LNCAP (cell line): ENCODE data around the gene HERC5.

Experiments
- CTCF ChIP-seq: fragments of 450-650 bp; IDR thresholded peaks from 2 replicates; pipeline ENCODE4 v1.5.1; 2017; ENCODE audit warnings: mild to moderate bottlenecking

HERC5 gene

DNA sequence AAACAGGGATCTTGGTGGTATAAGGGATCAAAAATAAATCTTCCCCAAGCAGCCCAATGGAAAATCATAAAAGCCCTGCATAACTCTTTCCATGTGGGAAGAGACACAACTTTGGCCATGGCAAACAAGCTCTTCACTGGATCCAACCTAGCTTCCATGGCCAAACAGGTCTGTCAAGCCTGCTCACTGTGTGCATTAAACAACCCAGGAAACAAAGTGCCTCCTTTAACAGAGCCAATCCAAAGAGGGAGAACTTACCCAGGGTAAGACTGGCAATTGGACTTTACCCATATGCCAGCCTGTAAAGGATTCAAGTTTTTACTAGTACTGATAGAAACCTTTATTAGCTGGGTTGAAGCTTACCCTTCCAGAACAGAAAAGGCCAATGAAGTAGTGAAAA, 7.6 kb upstream of the HERC5 start:
- TF ChIP-seq CTCF, result no peak

- no peak for TF ChIP-seq CTCF
These were observed 5.7 kb upstream of the HERC5 start for GRCh38 chr4:88451205-88451604.

- TF ChIP-seq CTCF, result no peak
These were observed 4.0 kb upstream of the HERC5 start for GRCh38 chr4:88452912-88453311.

- TF ChIP-seq CTCF, result no peak
These were observed 586 bp downstream of the HERC5 start for GRCh38 chr4:88457307-88458103.

DNA sequence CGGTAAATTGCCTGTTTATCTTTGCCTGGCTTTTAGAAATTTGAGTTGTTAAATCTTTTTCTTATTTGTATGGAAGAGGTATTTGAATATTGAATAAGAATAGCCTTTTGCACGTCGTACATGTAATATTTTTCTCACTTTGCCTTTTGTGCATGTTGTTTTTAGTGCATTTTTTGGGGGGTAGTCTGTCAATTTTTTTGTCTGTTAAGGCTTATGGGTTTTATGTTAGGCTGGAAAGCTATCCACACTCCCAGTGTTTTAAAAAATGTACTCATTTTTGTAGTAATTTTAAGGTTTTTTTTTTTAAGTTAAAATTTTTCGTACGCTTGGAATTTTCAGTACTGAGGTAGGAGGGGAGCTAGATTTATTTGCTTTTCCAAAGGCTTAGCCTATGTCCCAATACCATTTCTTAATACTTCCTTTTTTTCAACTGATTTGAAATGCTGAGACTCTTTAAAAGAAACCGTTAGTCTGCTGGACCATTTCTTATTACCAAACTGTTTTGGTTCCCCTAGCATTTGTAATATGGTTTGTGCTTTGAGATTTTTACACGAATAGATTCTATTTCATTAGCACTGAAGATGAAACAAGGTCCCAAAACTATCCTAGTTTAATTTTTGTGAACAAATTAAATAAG, 1.3 kb downstream of the HERC5 start:
- no peak for TF ChIP-seq CTCF

GRCh38 chr4:88465653-88466192, 8.8 kb downstream of the HERC5 start:
- no peak for TF ChIP-seq CTCF

DNA sequence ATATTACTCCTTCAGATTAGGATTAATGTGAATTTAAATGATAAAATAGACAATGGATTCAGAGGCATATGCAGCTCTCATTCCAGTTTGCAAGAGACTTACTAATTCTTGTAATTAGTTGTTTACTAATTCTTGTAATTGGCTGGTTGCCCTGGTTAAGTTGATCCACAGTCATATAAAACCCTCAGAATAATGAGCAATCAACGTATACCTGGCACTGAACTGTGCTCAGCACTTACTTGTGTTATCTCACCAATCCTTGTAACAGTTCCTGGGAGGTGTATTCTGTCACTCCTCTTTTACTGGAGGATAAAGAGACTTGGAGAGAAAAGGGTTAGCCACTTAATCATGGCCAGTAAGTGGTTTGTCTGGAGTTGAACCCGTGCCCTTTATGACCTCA, 10.5 kb downstream of the HERC5 start:
- no peak for TF ChIP-seq CTCF
